ENCODE measurements around the gene SH3GL1.
"Not testable (repeated sequence)": the region's sequence is repeated elsewhere in the genome, so short reads cannot be mapped to it uniquely, and the experiment has no call there.

SH3GL1 gene

GRCh38 chr19:4362101-4362828, 38.1 kb downstream of the SH3GL1 start:
- no peak for DNase-seq

- DNase-seq: no peak
Observed at GRCh38 chr19:4361152-4362046, 38.9 kb downstream of the SH3GL1 start.

GRCh38 chr19:4360641-4361151, 39.7 kb downstream of the SH3GL1 start:
- DNase-seq: no peak

GRCh38 chr19:4360081-4360569, 40.2 kb downstream of the SH3GL1 start:
- no peak for DNase-seq

- no peak for DNase-seq
Observed at GRCh38 chr19:4359627-4360000, 40.7 kb downstream of the SH3GL1 start.

- no peak for DNase-seq
Observed at GRCh38 chr19:4358709-4359626, 41.4 kb downstream of the SH3GL1 start.

- DNase-seq: no peak
Observed at GRCh38 chr19:4357921-4358326, 42.4 kb downstream of the SH3GL1 start.

GRCh38 chr19:4357095-4357797, 43.1 kb downstream of the SH3GL1 start:
- no peak for DNase-seq

GRCh38 chr19:4354897-4355296, 45.5 kb downstream of the SH3GL1 start:
- DNase-seq: no peak

GRCh38 chr19:4354282-4354681, 46.1 kb downstream of the SH3GL1 start:
- no peak for DNase-seq

- peak; percentile 61 for DNase-seq
Observed at GRCh38 chr19:4352701-4353121, 47.6 kb downstream of the SH3GL1 start.

- no peak for DNase-seq
Observed at GRCh38 chr19:4350726-4351125, 49.6 kb downstream of the SH3GL1 start.

GRCh38 chr19:4350111-4350510, 50.2 kb downstream of the SH3GL1 start:
- DNase-seq: no peak

GRCh38 chr19:4349225-4349624, 51.1 kb downstream of the SH3GL1 start:
- DNase-seq: not testable (repeated sequence)

GRCh38 chr19:4347521-4347920, 52.8 kb downstream of the SH3GL1 start:
- no peak for DNase-seq

GRCh38 chr19:4346020-4346383, 54.3 kb downstream of the SH3GL1 start:
- DNase-seq: no peak

GRCh38 chr19:4345342-4346019, 54.9 kb downstream of the SH3GL1 start:
- DNase-seq: no peak

GRCh38 chr19:4343370-4344307, 56.7 kb downstream of the SH3GL1 start, which contains the start of gene MPND:
Gene MPND, plus strand, starts transcription at chr19:4343562. Its CDS starts 32 bp downstream, at chr19:4343594.
- DNase-seq: peak; percentile 91

GRCh38 chr19:4342615-4343369, 57.6 kb downstream of the SH3GL1 start:
- DNase-seq: peak; percentile 84

GRCh38 chr19:4342314-4342614, 58.1 kb downstream of the SH3GL1 start:
- no peak for DNase-seq
